Activated T-cell treated with anti-CD3 and anti-CD28 coated beads, Interleukin-2, amount 50 U/mL, for 48 hours (primary cell): ENCODE results near the gene NR2E1.
A peak's percentile ranks its signal among the peaks of the same experiment; 100 is the strongest.

ENCODE experiments used
- DNase-seq, 2 experiments: peaks; one replicate each; pipeline ENCODE4 v3.0.0-alpha.2; 2020

Gene NR2E1

GRCh38 chr6:108171918-108172516, 6.2 kb downstream of the NR2E1 start:
- DNase-seq = no peak

GRCh38 chr6:108174371-108175175, 8.8 kb downstream of the NR2E1 start:
- peak; percentile 54 to 63 for DNase-seq

GRCh38 chr6:108175176-108175591, 9.4 kb downstream of the NR2E1 start:
- DNase-seq = no peak

DNA sequence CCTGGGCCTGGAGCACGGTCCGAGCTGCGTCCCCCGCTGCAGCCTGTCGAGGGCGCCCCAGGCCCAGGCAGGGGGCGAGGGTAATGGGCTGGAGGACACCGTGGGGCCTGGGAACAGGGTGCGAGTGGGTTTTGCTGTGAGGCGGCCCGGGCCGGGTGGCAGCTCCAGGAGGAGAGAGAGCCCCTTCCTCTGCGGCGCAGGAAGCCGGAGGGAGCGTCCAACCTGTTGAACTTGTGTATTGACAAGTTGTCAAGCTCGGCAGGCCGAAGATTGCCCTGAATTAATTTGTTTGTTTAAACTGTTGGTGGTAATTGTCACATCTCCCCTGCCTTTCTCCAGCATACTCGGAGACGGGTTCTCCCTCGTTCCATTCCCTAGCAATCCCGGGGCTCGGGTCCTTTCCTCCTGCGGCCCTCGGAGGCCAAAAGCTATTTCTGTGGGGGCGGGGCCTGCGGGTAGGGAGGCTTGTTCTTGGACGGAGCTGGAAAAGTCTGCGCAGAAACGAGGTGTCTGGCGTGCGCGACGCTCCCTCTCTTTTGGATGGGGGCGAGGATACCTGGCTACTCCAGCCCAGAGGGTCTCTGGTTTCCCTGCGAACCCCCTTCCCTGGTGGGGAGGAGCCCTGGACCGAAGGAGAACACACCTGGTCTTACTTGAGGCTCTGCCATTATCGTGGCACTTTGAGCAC, 9.9 kb downstream of the NR2E1 start:
- peak; percentile 27 to 48 for DNase-seq

DNA sequence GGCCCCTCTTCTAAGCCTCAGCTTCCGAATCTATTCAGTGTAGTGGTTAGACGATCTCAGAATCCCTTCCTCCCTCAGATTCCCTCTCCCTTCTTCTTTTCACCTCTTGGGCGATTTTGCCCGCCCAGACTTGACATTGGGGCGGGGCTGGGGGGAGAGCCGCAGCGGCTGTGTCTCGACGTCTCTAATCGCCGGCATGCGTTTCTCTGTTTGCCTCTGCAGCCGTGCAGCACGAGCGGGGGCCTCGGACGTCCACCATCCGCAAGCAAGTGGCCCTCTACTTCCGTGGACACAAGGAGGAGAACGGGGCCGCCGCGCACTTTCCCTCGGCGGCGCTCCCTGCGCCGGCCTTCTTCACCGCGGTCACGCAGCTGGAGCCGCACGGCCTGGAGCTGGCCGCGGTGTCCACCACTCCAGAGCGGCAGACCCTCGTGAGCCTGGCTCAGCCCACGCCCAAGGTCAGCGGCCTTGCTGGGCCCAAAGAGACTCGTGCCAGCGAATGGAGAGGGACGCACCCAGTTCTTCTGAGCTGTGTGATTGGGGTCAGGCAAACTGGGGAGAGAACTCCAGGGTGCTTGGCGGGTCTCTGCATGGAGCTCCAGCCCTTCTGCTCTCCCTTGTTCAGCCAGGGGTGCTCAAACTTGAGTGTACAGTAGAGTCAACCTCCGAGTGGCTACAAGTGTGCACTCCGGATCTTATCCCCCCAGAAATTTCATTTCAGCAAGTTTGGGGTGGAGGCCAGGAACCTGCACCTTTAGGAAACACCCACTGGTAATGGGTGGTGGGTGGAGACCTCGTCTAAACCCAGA, 10.7 kb downstream of the NR2E1 start:
- peak in 1 of 2 experiments; percentile 19 for DNase-seq

DNA sequence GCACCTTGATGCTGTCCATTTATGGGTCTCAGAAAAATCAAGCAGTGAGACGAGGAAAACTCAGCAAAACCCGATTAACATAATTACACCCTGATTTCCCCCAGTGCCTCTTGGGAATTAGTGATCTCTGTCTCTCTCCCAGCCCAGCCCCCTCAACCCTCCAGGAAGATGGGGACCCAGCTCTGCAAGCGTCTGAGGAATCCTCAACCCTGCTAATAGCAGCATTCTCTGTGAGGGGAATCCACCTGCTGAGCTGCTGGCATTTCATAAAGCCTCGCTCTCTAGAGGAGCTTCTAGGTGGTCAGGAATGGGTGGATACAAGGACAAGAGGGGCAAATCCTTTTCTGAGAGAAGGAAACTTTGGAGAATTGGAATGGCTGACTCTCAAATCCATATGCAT, 13.9 kb downstream of the NR2E1 start:
- DNase-seq = no peak

DNA sequence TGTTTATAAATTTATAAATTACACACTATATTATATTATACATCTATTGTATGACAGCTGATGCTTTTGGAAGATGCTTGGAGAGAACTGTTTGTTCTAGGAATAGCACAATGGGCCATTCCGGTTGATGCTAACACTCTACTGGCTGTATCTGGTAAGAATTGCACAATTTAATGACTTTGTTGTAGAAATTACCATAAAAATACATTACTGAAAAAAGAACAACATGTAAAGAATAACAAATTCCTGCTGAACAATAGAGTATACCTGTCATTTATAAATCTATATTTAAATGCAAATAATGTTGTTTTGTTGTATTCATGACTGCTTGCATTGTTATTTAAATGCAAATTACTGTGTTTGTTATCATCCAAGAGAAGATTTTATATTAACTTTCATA, 14.4 kb downstream of the NR2E1 start:
- no peak for DNase-seq

- no peak for DNase-seq
Measured at GRCh38 chr6:108180776-108181175, 15.0 kb downstream of the NR2E1 start.

DNA sequence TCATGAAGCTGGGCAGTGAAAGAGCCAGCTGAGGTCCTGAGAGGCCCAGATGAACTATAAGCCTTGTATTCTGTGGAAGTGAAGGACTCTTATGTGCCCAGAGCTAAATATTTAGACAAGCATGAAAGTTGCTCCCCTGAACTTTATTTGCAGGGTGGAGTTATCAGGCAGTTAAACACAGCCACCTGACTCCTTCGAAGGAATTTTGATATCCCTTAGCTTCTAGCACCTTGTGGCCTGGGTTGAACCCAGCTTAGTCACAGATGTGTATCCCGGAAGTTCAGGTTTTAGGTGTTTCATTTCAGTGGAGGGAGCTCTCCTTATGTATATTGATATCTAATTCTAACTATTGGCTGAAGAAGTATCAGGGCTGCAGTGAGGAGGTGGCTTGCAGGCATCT, 20.4 kb downstream of the NR2E1 start:
- no peak for DNase-seq

DNA sequence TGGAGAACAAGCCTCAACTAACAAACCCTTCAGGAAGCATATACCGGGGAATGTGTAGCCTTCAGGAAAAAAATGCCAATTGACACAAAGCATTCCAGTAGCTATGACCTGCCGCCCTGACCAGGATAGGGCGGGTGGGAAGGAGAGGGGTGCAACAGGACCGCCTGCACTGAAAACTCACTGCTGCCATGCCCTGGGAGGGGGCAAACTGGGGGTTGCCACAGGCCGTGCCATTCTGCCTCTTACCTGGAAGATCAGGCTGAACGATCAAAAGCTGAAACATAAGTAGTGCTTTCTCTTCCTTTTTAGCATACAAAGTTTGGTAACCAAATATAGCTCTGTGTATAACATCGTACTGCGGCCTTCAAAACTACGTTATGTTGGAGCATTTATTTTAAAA, 21.7 kb downstream of the NR2E1 start:
- no peak for DNase-seq

- DNase-seq = no peak
Measured at GRCh38 chr6:108193131-108193530, 27.3 kb downstream of the NR2E1 start.

- DNase-seq = no peak
Measured at GRCh38 chr6:108193835-108194234, 28.0 kb downstream of the NR2E1 start.

- DNase-seq = no peak
Measured at GRCh38 chr6:108194503-108194902, 28.7 kb downstream of the NR2E1 start.

- DNase-seq = no peak
Measured at GRCh38 chr6:108195209-108195608, 29.4 kb downstream of the NR2E1 start.

- DNase-seq = no peak
Measured at GRCh38 chr6:108198761-108199498, 33.1 kb downstream of the NR2E1 start.

GRCh38 chr6:108200186-108200585, 34.4 kb downstream of the NR2E1 start:
- no peak for DNase-seq

DNA sequence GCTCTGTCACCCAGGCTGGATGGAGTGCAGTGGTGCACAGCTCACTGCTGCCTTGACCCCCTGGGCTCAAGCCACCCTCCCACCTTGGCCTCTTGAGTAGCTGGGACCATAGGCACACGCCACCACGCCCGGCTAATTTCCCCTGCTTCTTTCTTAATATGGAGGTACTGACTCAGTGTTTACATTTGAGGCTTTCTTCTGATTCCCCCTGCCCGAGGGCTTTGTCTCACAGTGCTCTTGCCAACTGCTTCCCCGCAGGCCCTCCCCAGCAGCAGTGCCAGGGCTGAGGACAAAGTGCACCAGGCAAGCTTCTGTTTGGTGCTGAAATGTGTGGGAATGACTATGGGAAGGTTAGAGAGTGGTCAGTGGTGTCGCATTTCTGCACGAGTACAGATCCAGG, 34.8 kb downstream of the NR2E1 start:
- DNase-seq = no peak

GRCh38 chr6:108203189-108204112, 37.6 kb downstream of the NR2E1 start:
- no peak for DNase-seq

DNA sequence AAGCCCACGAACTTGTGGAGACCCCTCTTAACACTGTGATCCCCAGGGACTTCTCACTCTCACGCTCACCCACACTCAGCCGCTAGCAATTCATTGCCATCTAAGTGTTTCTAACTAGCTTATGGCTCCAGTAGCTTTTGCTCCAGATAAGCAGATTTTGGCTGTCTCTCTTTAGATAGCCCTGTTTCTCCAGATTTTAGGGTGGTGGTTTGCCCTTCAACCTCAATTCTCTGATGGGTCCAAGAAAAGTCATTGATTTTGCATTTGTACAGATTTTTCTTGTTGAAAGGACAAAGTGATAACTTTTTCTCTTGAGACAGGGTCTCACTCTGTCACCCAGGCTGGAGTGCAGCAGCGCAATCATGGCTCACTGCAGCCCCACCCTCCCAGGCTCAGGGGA, 41.2 kb downstream of the NR2E1 start:
- DNase-seq = no peak

DNA sequence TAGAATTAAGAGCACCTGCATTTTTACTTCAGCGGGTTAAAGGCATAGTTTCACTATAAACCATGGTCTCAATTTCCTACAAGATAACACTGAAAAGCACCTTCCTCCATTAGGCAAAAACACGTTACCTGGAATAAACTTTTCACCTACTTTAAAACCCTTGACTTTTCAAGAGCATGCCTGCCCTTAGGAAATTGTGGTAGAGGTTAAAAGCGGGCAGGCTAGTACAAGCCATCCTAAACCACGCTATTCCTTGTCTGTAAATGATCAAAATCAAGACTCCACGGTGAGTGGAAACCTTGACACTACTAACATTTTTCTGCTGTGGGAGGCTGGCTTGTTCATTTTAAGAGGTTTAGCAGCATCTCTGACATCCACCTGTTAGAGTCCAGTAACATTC, 43.9 kb downstream of the NR2E1 start:
- no peak for DNase-seq

DNA sequence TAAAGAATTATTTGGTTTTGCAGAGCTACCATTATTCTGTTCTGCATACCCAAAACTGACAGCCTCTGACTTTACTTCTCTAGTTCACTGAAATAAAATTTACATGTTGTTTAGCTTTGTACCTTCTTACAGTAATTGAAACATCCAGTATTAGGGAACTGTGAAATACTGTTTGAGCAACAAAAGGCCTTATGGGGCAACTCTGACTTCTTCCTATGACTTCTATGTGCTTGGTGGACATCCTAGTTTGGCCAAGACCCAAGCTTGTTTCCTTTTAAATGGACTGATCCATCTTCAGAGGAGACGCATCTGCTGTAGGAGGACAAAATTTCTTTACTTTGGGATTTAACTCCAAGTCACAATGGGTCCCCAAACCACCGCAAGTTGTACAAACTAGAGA, 44.7 kb downstream of the NR2E1 start:
- no peak for DNase-seq
